B cell (primary cell): ENCODE results near the gene PPP2R5B.

Experiments used
- EZH2 ChIP-seq: IDR thresholded peaks from 2 replicates; pipeline ENCODE4 v1.6.1; 2012; ENCODE audit warnings: borderline replicate concordance, low read depth, mild to moderate bottlenecking, moderate library complexity, low read length; ENCODE audit not compliant: insufficient read depth, poor library complexity, severe bottlenecking
- TF ChIP-seq, protein P1 (sequence below): fragments of 200-600 bp; IDR thresholded peaks from one replicate; pipeline ENCODE4 v1.8.0; 2022; ENCODE audit warnings: antibody characterized with exemption, mild to moderate bottlenecking

DNA sequence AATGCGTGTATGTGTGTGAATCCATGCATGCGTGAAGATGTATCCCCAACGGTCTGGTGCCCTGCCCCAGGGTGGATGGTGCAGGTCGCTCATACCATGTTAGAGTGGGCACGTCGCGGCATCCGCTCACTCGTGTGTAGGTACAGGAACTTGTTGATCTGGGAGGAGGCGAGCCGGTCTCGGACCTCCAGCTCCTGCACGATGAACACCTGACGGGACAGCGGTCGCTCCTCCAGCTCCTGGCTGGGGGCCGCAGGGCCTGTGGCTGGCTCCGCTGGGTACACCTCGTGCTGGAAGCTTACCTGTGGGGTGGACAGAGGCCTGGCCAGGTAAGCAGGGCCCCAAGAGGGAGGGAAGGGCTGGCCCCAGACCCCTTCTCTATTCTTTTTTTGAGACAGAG lies 25.9 kb upstream of the PPP2R5B start:
- TF ChIP-seq EZH2 = no peak
- TF ChIP-seq, protein P1, sequence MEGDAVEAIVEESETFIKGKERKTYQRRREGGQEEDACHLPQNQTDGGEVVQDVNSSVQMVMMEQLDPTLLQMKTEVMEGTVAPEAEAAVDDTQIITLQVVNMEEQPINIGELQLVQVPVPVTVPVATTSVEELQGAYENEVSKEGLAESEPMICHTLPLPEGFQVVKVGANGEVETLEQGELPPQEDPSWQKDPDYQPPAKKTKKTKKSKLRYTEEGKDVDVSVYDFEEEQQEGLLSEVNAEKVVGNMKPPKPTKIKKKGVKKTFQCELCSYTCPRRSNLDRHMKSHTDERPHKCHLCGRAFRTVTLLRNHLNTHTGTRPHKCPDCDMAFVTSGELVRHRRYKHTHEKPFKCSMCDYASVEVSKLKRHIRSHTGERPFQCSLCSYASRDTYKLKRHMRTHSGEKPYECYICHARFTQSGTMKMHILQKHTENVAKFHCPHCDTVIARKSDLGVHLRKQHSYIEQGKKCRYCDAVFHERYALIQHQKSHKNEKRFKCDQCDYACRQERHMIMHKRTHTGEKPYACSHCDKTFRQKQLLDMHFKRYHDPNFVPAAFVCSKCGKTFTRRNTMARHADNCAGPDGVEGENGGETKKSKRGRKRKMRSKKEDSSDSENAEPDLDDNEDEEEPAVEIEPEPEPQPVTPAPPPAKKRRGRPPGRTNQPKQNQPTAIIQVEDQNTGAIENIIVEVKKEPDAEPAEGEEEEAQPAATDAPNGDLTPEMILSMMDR = no peak
